GM21825 (cell line): Measurements from ENCODE around the gene FBXL16.
"Not testable (repeated sequence)": the region's sequence is repeated elsewhere in the genome, so short reads cannot be mapped to it uniquely, and the experiment has no call there.

Source experiments
- ATAC-seq: cut with Tn5 transposase; IDR thresholded peaks from one replicate; pipeline ENCODE4 v1.9.1; 2021; ENCODE audit warnings: mild to moderate bottlenecking, moderate library complexity; ENCODE audit not compliant: unreplicated experiment

The FBXL16 gene

GRCh38 chr16:705431-706188 is at the start of gene FBXL16:
FBXL16 (minus strand) TSS chr16:705801; CDS start chr16:697405, 8,396 bp downstream.
- no peak for ATAC-seq

- ATAC-seq, result no peak
These were observed 49.1 kb upstream of the FBXL16 start for GRCh38 chr16:754656-755055.

- not testable (repeated sequence) for ATAC-seq
These were observed 48.6 kb upstream of the FBXL16 start for GRCh38 chr16:754121-754607.

GRCh38 chr16:752007-752312 is 46.4 kb upstream of the FBXL16 start:
- no peak for ATAC-seq

- no peak for ATAC-seq
These were observed 45.8 kb upstream of the FBXL16 start for GRCh38 chr16:751152-752006.

GRCh38 chr16:750485-750884 is 44.9 kb upstream of the FBXL16 start:
- no peak for ATAC-seq

DNA sequence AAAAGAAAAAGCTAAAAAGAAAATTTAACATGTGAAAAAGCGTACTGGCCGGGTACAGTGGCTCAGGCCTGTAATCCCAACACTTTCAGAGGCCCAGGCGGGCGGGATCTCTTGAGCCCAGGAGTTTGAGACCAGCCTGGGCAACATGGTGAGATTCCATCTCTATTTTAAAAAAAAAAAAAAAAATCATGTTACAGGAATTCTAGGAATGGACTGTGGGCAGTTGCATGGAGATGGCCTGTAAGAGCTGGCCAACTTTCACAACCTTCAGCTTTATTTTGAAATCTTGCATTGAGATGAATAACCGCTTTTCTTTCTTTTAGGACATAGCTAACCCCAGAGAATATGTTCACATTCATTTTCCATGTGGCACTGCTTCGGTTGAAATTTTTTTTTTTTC is 43.4 kb upstream of the FBXL16 start:
- ATAC-seq, result no peak

DNA sequence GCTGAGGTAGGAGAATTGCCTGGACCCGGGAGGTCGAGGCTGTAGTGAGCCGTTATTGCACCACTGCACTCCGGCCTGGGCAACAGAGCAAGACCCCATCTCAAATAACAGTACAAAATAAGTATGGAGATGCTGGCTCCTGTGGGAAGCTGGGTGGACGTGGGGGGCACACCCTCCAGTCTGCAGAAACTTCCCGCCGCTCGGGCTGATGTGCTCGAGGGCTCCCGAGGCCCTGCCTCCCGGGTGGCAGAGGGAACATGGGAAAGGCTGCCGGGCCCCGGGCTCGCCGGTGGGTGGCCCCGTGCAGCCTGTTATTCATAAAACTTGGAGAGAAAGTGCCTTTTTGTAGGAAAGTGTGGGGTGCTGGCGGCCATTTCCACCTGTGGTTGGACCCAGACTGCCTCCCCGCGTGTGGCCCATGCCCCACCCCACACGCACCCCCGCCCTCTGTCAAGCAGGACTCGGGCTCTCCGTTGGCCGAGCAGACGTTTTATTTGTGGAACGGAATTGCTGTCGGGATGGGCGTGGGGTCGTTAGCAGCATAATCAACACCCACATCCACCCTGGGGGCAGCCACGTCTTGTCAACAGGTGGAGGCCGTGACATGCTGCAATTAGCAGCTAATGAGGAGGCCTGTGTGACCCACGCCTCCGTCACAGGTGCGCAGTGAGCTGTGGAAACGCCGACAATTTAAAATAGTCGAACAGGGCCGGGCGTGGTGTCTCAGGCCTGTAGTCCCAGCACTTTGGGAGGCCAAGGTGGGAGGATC is 42.6 kb upstream of the FBXL16 start:
- ATAC-seq, result no peak

GRCh38 chr16:746637-747036 is 41.0 kb upstream of the FBXL16 start:
- no peak for ATAC-seq

DNA sequence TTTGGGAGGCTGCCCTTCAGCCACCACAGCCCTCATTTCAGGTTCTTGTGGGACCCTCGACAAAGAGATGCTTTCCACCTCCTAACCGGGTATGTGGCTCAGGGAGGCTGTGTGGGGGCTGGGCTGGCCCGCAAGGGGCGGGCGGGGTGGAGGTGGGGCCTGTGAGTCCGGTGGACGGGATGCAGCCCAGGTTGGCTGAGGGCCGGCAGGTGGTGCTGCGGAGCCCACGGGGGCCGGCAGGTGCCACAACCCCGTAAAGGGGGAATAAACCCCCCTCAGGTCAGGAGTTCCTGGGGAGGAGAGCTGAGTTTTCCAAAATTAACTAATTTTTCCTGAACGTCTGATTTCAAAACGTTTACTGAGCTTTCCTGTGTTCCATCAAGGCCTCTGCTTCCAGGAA is 40.1 kb upstream of the FBXL16 start:
- ATAC-seq, result no peak

DNA sequence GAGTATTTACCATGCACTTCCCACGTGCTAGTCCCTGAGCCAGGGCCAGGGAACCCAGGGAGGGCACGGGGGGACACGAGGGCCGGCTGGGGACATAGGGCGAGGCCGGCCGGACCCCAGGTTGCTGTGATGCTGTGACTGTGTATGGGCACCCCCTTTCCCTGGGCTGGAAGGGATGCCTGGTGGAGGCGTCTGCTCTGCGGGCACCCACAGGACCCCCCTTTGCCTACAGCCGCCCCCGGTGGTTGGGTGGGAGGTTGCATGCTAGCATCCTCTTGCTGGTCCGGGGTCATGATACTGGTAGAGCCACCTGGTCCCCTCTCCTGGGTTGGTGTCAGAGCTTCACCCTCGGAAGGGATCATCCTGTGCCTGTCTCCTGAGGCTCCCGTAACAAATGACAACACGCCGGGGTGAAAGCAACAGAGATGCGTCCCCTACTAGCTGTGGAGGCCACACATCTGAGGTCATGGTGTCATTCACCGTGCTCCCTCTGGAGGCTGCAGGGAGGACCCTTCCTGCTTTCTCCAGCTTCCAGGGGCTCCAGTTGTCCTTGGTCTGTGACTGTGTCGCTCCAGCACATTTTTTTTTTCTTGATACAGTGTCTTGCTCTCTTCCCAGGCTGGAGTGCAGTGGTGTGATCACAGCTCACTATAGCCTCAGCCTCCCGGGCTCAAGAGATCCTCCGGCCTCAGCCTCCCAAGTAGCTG is 38.3 kb upstream of the FBXL16 start:
- no peak for ATAC-seq

GRCh38 chr16:742894-743293 is 37.3 kb upstream of the FBXL16 start:
- ATAC-seq, result not testable (repeated sequence)

- ATAC-seq, result no peak
These were observed 36.5 kb upstream of the FBXL16 start for GRCh38 chr16:741986-742629.

- ATAC-seq, result peak; percentile 69
These were observed 35.3 kb upstream of the FBXL16 start, which contains the start of gene CIAO3 for GRCh38 chr16:740764-741505. CIAO3 (minus strand) TSS chr16:740997; CDS start chr16:740985, 12 bp downstream.

- no peak for ATAC-seq
These were observed 34.8 kb upstream of the FBXL16 start for GRCh38 chr16:740459-740763.

DNA sequence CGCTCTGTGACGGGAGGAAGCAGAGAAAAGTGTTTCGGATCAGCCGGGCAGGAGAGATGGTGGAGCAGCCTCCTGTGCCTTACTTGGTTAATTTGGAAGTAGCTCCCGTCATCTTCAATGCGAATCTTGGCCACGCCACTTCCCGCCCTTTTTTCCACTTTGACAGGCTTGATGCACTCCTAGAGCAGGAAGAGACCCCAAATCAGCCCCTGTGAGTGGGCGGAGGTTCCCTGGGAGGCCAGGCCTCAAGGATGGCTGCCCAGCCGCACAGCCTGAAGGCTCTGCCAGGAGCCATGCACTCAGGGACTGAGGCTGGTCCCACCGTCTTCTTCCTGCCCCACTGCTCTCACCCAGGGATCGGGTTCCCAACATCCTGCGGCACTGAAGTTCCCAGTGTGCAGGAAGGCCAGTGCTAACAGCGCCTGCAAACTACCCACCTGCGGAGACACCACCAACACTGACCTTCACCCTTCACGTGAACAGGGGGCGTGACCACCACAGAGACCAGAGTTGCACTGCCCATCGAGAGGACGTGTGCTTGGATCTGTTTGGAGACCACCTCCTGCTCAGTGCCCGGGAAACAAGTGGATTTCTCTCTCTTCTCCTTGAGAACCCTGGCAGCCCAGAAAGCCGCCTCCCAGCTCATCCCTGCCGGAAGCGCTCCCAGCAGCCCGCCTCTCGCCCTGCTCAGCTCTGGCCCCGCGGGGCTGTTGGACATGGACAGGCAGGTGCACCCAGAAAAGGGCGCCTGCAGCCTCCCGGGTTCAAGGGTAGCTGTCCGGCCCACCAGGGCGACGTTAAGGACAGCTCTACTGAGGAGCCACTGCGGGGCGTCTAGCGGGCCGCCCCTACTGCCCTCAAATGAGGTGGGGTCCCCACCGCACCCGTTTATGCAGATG is 34.2 kb upstream of the FBXL16 start:
- ATAC-seq, result no peak

DNA sequence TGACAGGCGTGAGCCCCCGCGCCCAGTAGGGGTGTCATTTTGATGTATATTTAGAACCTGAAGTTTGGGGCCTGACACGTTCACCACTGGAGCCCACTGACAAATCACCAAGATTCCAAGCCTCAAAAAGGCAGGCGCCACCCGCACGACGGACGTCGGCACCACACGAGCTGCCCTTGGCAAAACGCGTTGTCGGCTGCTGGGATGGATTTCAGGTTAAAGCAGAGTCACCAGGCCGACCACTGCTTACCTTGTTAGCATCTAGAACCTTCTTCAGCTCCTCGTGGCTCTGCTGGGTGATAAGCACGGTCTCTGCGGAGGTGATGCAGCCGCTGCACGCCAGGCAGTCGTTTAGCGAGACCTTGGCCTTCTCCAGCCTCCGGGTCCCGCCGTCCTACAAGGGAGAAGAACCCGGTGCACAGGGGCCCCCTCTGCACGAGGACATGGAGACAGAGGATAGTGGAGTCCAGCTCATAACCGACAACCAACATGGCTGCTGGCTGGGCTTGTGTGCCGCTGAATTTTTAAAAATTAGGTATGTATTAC is 31.4 kb upstream of the FBXL16 start:
- ATAC-seq, result no peak

- no peak for ATAC-seq
These were observed 30.4 kb upstream of the FBXL16 start for GRCh38 chr16:735982-736453.
